Kidney epithelial cell (primary cell): ENCODE measurements around the gene AGXT. TPM values are rescaled to one million over a fixed set of nuclear protein-coding genes. Genes with fewer than 3 reads are reported as not detected.

Experiments used
- DNase-seq: peaks from one replicate; pipeline ENCODE4 v3.0.0-alpha.2; 2010; ENCODE audit warnings: low read depth
- H3K27me3 ChIP-seq: 2 replicates; pipeline ENCODE4 v1.6.0; 2011; ENCODE audit warnings: low read length; ENCODE audit not compliant: control insufficient read depth, insufficient read depth
- H3K36me3 ChIP-seq: 2 replicates; pipeline ENCODE4 v1.5.1; 2011; ENCODE audit warnings: low read length; ENCODE audit not compliant: control insufficient read depth, insufficient read depth
- H3K4me3 ChIP-seq: 2 replicates; pipeline ENCODE4 v1.5.1; 2011; ENCODE audit warnings: low read depth, mild to moderate bottlenecking, control low read depth, low read length
- total RNA-seq: library from RNA; depleted of rRNA; stranded (reverse); fragments of >200 nt; gene quantifications from 2 replicates; pipeline ENCODE4 v1.2.3, GENCODE V29; 2015
- TF ChIP-seq, protein P1 (sequence below): IDR thresholded peaks from 2 replicates; pipeline ENCODE4 v1.5.1; 2011; ENCODE audit warnings: mild to moderate bottlenecking, moderate library complexity, low read length, control low read depth, inconsistent platforms; ENCODE audit not compliant: insufficient read depth, poor library complexity, severe bottlenecking

AGXT gene
- total RNA-seq, 1 donor from 2014 or later, result 0.25 TPM

DNA sequence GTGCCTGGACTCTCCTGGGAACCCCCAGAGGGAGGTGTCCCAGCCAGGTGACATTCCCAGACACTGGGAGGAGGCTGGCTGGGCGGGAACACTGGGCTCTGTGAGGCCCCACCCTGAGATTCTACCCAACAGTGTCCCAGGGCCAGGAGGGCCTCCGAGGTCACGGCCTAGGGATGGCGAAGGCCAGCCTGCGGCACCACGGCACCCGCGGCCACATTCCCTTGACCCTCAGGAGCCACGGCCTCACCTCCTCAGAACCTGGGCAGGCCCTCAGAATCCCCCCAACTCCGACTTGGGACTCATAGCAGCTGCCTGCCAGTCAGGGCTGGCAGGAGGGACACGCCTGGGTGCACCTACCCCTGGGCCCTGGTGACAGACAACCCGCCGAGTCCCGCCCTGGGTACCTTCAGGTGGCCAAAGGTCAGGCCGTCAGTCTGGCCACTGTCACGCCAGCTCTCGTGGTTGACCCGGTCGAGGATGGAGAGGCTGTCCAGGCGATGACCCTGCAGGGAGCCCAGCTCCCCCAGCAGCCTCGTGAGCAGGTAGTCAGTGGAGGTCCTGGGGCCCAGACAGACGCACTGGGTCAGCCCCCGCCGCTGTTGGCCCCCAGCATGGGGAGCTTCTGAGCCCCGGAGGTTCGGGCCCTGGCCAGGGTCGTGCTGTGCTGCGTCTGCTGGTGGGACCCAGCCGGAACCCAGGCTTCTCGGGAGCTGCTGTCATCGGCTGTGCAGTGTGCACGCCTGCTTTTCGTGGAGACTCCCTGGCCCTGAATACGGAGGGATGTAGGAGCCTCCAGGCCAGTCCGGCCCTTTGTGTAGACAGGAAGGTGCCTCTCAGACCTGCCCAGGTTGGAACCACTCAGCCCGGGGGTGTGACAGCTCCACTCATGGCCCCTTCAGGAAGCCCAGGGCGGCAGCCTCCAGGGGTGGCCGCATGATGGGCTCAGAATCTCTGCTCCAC lies 21.3 kb downstream of the AGXT start:
- no peak overlapping the region for H3K4me3 ChIP-seq
- H3K36me3 ChIP-seq, result no peaks in the 10 kb centered on the region
- DNase-seq, result no peak
- peaks cover 5% of the 10 kb centered on the region for H3K27me3 ChIP-seq
- TF ChIP-seq, protein P1, sequence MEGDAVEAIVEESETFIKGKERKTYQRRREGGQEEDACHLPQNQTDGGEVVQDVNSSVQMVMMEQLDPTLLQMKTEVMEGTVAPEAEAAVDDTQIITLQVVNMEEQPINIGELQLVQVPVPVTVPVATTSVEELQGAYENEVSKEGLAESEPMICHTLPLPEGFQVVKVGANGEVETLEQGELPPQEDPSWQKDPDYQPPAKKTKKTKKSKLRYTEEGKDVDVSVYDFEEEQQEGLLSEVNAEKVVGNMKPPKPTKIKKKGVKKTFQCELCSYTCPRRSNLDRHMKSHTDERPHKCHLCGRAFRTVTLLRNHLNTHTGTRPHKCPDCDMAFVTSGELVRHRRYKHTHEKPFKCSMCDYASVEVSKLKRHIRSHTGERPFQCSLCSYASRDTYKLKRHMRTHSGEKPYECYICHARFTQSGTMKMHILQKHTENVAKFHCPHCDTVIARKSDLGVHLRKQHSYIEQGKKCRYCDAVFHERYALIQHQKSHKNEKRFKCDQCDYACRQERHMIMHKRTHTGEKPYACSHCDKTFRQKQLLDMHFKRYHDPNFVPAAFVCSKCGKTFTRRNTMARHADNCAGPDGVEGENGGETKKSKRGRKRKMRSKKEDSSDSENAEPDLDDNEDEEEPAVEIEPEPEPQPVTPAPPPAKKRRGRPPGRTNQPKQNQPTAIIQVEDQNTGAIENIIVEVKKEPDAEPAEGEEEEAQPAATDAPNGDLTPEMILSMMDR, result no peak

DNA sequence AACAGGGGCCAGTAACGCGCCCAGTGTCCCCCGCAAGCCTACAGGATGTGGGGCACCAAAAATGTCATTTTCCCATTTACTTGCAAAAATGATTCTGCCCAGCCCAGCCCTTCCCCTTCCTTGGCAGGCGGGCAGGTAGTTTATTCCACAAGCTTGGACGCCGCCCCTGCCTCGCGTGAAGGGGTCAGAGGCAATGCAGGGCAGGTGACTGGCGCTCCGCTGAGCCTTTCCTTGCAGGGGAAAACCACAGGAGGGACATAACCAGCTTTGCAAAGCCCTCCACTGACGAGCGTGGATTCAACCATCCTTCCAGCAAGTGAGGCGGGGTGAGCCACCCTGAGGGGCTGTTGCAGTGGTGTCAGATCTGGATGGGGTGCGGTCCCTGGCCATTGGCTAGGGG lies 22.1 kb downstream of the AGXT start:
- TF ChIP-seq, protein P1, result no peak
- no peak for DNase-seq

GRCh38 chr2:240891492-240892340 lies 23.1 kb downstream of the AGXT start:
- Histone ChIP-seq H3K27me3 (peaks cover 5% of the 10 kb centered on the region), H3K4me3 (no peak overlapping the region), H3K36me3 (no peaks in the 10 kb centered on the region)
- TF ChIP-seq, protein P1, result no peak
- DNase-seq, result no peak

More for the DNA sequence above, 22.1 kb downstream of the AGXT start:
- Histone ChIP-seq H3K27me3 (peaks cover 5% of the 10 kb centered on the region), H3K4me3 (no peak overlapping the region), H3K36me3 (no peaks in the 10 kb centered on the region)

GRCh38 chr2:240892356-240892755 lies 23.7 kb downstream of the AGXT start:
- TF ChIP-seq, protein P1, result no peak
- peaks cover 7% of the 10 kb centered on the region for H3K27me3 ChIP-seq
- DNase-seq, result no peak
- H3K36me3 ChIP-seq, result no peaks in the 10 kb centered on the region
- H3K4me3 ChIP-seq, result no peak overlapping the region

- Histone ChIP-seq H3K36me3 (no peaks in the 10 kb centered on the region), H3K27me3 (peaks cover 7% of the 10 kb centered on the region)
Measured at GRCh38 chr2:240892925-240893324, 24.3 kb downstream of the AGXT start.

More at GRCh38 chr2:240892925-240893324, 24.3 kb downstream of the AGXT start:
- no peak overlapping the region for H3K4me3 ChIP-seq
- no peak for DNase-seq
- TF ChIP-seq, protein P1, result no peak
